H9 (cell line): Measurements from ENCODE around the gene ZNF350. TPM values are rescaled to one million over a fixed set of nuclear protein-coding genes. Genes with fewer than 3 reads are reported as not detected.

ENCODE experiments used
- DNase-seq: peaks from one replicate; pipeline ENCODE4 v3.0.0-alpha.2; 2017
- H2AFZ ChIP-seq: one replicate; pipeline ENCODE4 v1.6.1; 2013; ENCODE audit warnings: mild to moderate bottlenecking, low read length, control low read depth, moderate library complexity
- H2AK5ac ChIP-seq: 2 replicates; pipeline ENCODE4 v1.6.1; 2013; ENCODE audit warnings: low read length, control low read depth, mixed read lengths; ENCODE audit not compliant: insufficient read length
- H2BK120ac ChIP-seq: one replicate; pipeline ENCODE4 v1.6.1; 2013; ENCODE audit warnings: low read depth, mild to moderate bottlenecking, low read length, control low read depth, inconsistent platforms; ENCODE audit not compliant: poor library complexity, severe bottlenecking
- H2BK12ac ChIP-seq: 2 replicates; pipeline ENCODE4 v1.6.1; 2013; ENCODE audit warnings: low read length, control low read depth, mixed read lengths, low read depth; ENCODE audit not compliant: insufficient read length
- H2BK15ac ChIP-seq: 2 replicates; pipeline ENCODE4 v1.6.1; 2013; ENCODE audit warnings: low read depth, low read length, control low read depth
- H2BK20ac ChIP-seq: one replicate; pipeline ENCODE4 v1.6.1; 2013; ENCODE audit warnings: low read depth, mild to moderate bottlenecking, low read length, control low read depth, inconsistent platforms; ENCODE audit not compliant: poor library complexity, severe bottlenecking
- H2BK5ac ChIP-seq: 2 replicates; pipeline ENCODE4 v1.6.1; 2013; ENCODE audit warnings: low read length, control low read depth, mixed read lengths; ENCODE audit not compliant: insufficient read length
- H3K14ac ChIP-seq: 2 replicates; pipeline ENCODE4 v1.6.1; 2013; ENCODE audit warnings: low read length, control low read depth; ENCODE audit not compliant: insufficient read depth
- H3K18ac ChIP-seq: 2 replicates; pipeline ENCODE4 v1.6.1; 2013; ENCODE audit warnings: low read depth, mild to moderate bottlenecking, mixed read lengths, low read length, control low read depth; ENCODE audit not compliant: insufficient read length
- H3K23ac ChIP-seq: 2 replicates; pipeline ENCODE4 v1.6.1; 2013; ENCODE audit warnings: low read length, control low read depth, mixed read lengths, low read depth; ENCODE audit not compliant: insufficient read length
- H3K23me2 ChIP-seq: 2 replicates; pipeline ENCODE4 v1.6.1; 2013; ENCODE audit warnings: low read depth, mild to moderate bottlenecking, mixed read lengths, low read length, control low read depth; ENCODE audit not compliant: insufficient read length, poor library complexity, severe bottlenecking
- H3K27ac ChIP-seq: 2 replicates; pipeline ENCODE4 v1.5.1; 2013; ENCODE audit warnings: low read length, control low read depth, mixed read lengths, low read depth; ENCODE audit not compliant: insufficient read length
- H3K27me3 ChIP-seq: 2 replicates; pipeline ENCODE4 v1.6.1; 2013; ENCODE audit warnings: low read length, control low read depth, inconsistent platforms; ENCODE audit not compliant: insufficient read depth
- H3K4ac ChIP-seq: 2 replicates; pipeline ENCODE4 v1.6.1; 2013; ENCODE audit warnings: low read depth, mild to moderate bottlenecking, control low read depth, inconsistent platforms, low read length, moderate library complexity
- H3K4me1 ChIP-seq: 2 replicates; pipeline ENCODE4 v1.6.1; 2013; ENCODE audit warnings: low read length, control low read depth, inconsistent platforms; ENCODE audit not compliant: insufficient read depth
- H3K4me2 ChIP-seq: 2 replicates; pipeline ENCODE4 v1.6.1; 2013; ENCODE audit warnings: low read length, control low read depth, mixed read lengths; ENCODE audit not compliant: insufficient read length, insufficient read depth
- H3K56ac ChIP-seq: 2 replicates; pipeline ENCODE4 v1.6.1; 2013; ENCODE audit warnings: low read depth, mild to moderate bottlenecking, mixed read lengths, low read length, control low read depth; ENCODE audit not compliant: insufficient read length
- H3K79me1 ChIP-seq: 2 replicates; pipeline ENCODE4 v1.6.1; 2013; ENCODE audit warnings: low read depth, mild to moderate bottlenecking, moderate library complexity, low read length, control low read depth, inconsistent platforms; ENCODE audit not compliant: insufficient read depth, poor library complexity, severe bottlenecking
- H3K79me2 ChIP-seq: 2 replicates; pipeline ENCODE4 v1.6.1; 2013; ENCODE audit warnings: low read length, control low read depth, inconsistent platforms; ENCODE audit not compliant: insufficient read depth
- H3K9ac ChIP-seq: 2 replicates; pipeline ENCODE4 v1.6.1; 2013; ENCODE audit warnings: low read length, control low read depth, mixed read lengths; ENCODE audit not compliant: insufficient read length; ENCODE audit errors: extremely low read depth
- H3K9me3 ChIP-seq: one replicate; pipeline ENCODE4 v1.6.1; 2013; ENCODE audit warnings: low read depth, low read length, inconsistent platforms; ENCODE audit not compliant: control insufficient read depth
- H3T11ph ChIP-seq: one replicate; pipeline ENCODE4 v1.6.1; 2013; ENCODE audit warnings: mild to moderate bottlenecking, low read length, control low read depth, inconsistent platforms
- H4K20me1 ChIP-seq: one replicate; pipeline ENCODE4 v1.6.1; 2013; ENCODE audit not compliant: control insufficient read depth, insufficient read length, insufficient read depth
- H4K5ac ChIP-seq: 2 replicates; pipeline ENCODE4 v1.6.1; 2013; ENCODE audit warnings: low read depth, mild to moderate bottlenecking, mixed read lengths, low read length, control low read depth; ENCODE audit not compliant: insufficient read length
- H4K8ac ChIP-seq: replicated peaks from 2 replicates; pipeline ENCODE4 v1.6.1; 2013; ENCODE audit warnings: low read length, control low read depth, mixed read lengths, low read depth; ENCODE audit not compliant: insufficient read length
- H4K91ac ChIP-seq: 2 replicates; pipeline ENCODE4 v1.6.1; 2013; ENCODE audit warnings: low read depth, mild to moderate bottlenecking, moderate library complexity, mixed read lengths, low read length, control low read depth; ENCODE audit not compliant: insufficient read length
- H3K27ac Mint-ChIP-seq, 3 experiments: 2 replicates in 2 of 3; 3 replicates in 1 of 3; pipeline ENCODE4 v1.8.0; 2020 to 2021; ENCODE audit warnings: mixed read lengths in 3 of 3, mild to moderate bottlenecking in 1 of 3, moderate library complexity in 1 of 3
- H3K27me3 Mint-ChIP-seq: 2 replicates; pipeline ENCODE4 v1.8.0; 2021; ENCODE audit warnings: low read depth, mild to moderate bottlenecking, moderate library complexity, mixed read lengths
- H3K36me3 Mint-ChIP-seq, 3 experiments: 2 replicates in 2 of 3; 3 replicates in 1 of 3; pipeline ENCODE4 v1.8.0; 2020 to 2021; ENCODE audit warnings: low read depth in 3 of 3, mixed read lengths in 3 of 3; ENCODE audit not compliant: insufficient read depth in 1 of 3
- H3K4me1 Mint-ChIP-seq, 2 experiments: 2 replicates each; pipeline ENCODE4 v1.8.0; 2020; ENCODE audit warnings: mixed read lengths in 2 of 2
- H3K4me3 Mint-ChIP-seq, 2 experiments: 2 replicates in 1 of 2; 3 replicates in 1 of 2; pipeline ENCODE4 v1.8.0; 2020 to 2021; ENCODE audit warnings: mild to moderate bottlenecking in 2 of 2, mixed read lengths in 2 of 2, moderate library complexity in 1 of 2
- H3K9me3 Mint-ChIP-seq, 2 experiments: 2 replicates in 1 of 2; 3 replicates in 1 of 2; pipeline ENCODE4 v1.8.0; 2020; ENCODE audit warnings: mild to moderate bottlenecking in 2 of 2, mixed read lengths in 2 of 2, moderate library complexity in 1 of 2
- CTCF ChIP-seq: fragments of 200-600 bp; sonication (generic); conservative IDR thresholded peaks from 3 replicates; pipeline ENCODE4 v1.8.0; 2021; ENCODE audit warnings: antibody characterized with exemption, mild to moderate bottlenecking
- WGBS: extraction: QIAGEN DNeasy Blood & Tissue Kit; methylation state at CpG from one replicate; pipeline ENCODE4 v1.1.7; 2013; ENCODE audit warnings: missing lambda C conversion rate, low lambda C conversion rate, mixed read lengths; ENCODE audit not compliant: insufficient read length; ENCODE audit errors: extremely low coverage; 5-methylcytosine and 5-hydroxymethylcytosine counted together
- total RNA-seq: library from RNA; stranded (reverse); gene quantifications from 2 replicates; pipeline ENCODE4 v1.2.1, GENCODE V29; 2021

Gene ZNF350
- total RNA-seq, 1 experiment from 2014 or later = 12.9 TPM

- no peak overlapping the region for H2BK20ac ChIP-seq
- WGBS = no CpG with 5 or more reads among the region's 4 CpGs
- Mint-ChIP-seq H3K27me3 (no peaks in the 10 kb centered on the region), H3K36me3 (peaks cover 75 to 86% (median 84%) of the 10 kb centered on the region in 3 experiments), H3K9me3 (peaks cover 78 to 83% of the 10 kb centered on the region in 2 experiments), H3K4me3 (no peak overlapping the region), H3K27ac (no peak overlapping the region), H3K4me1 (no peaks in the 10 kb centered on the region)
- H3K18ac ChIP-seq = no peak overlapping the region
- no peak for DNase-seq
- H4K91ac ChIP-seq = no peak overlapping the region
- H3K4ac ChIP-seq = no peak overlapping the region
- no peak overlapping the region for H2BK12ac ChIP-seq
- H2BK15ac ChIP-seq = no peak overlapping the region
- H3K9me3 ChIP-seq = peaks cover 66% of the 10 kb centered on the region
- no peak overlapping the region for H2BK5ac ChIP-seq
- H3K27me3 ChIP-seq = no peaks in the 10 kb centered on the region
- no peak overlapping the region for H3K56ac ChIP-seq
- no peak overlapping the region for H2BK120ac ChIP-seq
- no peak overlapping the region for H4K5ac ChIP-seq
- H3K79me2 ChIP-seq = no peaks in the 10 kb centered on the region
- no peaks in the 10 kb centered on the region for H3K79me1 ChIP-seq
- no peak overlapping the region for H2AK5ac ChIP-seq
- H4K20me1 ChIP-seq = no peaks in the 10 kb centered on the region
- H3K23me2 ChIP-seq = no peaks in the 10 kb centered on the region
- H3K4me2 ChIP-seq = no peak overlapping the region
- no peak overlapping the region for H3K27ac ChIP-seq
- H3K4me1 ChIP-seq = no peaks in the 10 kb centered on the region
- no peak overlapping the region for H3K23ac ChIP-seq
- no peak overlapping the region for H4K8ac ChIP-seq
- no peak for TF ChIP-seq CTCF
- H2AFZ ChIP-seq = no peak overlapping the region
- no peak overlapping the region for H3K9ac ChIP-seq
- no peak overlapping the region for H3T11ph ChIP-seq
- H3K14ac ChIP-seq = no peak overlapping the region
These were observed 15.0 kb downstream of the ZNF350 start for GRCh38 chr19:51971624-51972023.
